H9 (cell line): ENCODE results near the gene PCYT2. TPM values are rescaled to one million over a fixed set of nuclear protein-coding genes. Genes with fewer than 3 reads are reported as not detected.

Experiments used
- DNase-seq: peaks from one replicate; pipeline ENCODE4 v3.0.0-alpha.2; 2017
- H2AFZ ChIP-seq: one replicate; pipeline ENCODE4 v1.6.1; 2013; ENCODE audit warnings: mild to moderate bottlenecking, low read length, control low read depth, moderate library complexity
- H2AK5ac ChIP-seq: 2 replicates; pipeline ENCODE4 v1.6.1; 2013; ENCODE audit warnings: low read length, control low read depth, mixed read lengths; ENCODE audit not compliant: insufficient read length
- H2BK120ac ChIP-seq: one replicate; pipeline ENCODE4 v1.6.1; 2013; ENCODE audit warnings: low read depth, mild to moderate bottlenecking, low read length, control low read depth, inconsistent platforms; ENCODE audit not compliant: poor library complexity, severe bottlenecking
- H2BK12ac ChIP-seq: 2 replicates; pipeline ENCODE4 v1.6.1; 2013; ENCODE audit warnings: low read length, control low read depth, mixed read lengths, low read depth; ENCODE audit not compliant: insufficient read length
- H2BK15ac ChIP-seq: 2 replicates; pipeline ENCODE4 v1.6.1; 2013; ENCODE audit warnings: low read depth, low read length, control low read depth
- H2BK20ac ChIP-seq: one replicate; pipeline ENCODE4 v1.6.1; 2013; ENCODE audit warnings: low read depth, mild to moderate bottlenecking, low read length, control low read depth, inconsistent platforms; ENCODE audit not compliant: poor library complexity, severe bottlenecking
- H2BK5ac ChIP-seq: 2 replicates; pipeline ENCODE4 v1.6.1; 2013; ENCODE audit warnings: low read length, control low read depth, mixed read lengths; ENCODE audit not compliant: insufficient read length
- H3K14ac ChIP-seq: 2 replicates; pipeline ENCODE4 v1.6.1; 2013; ENCODE audit warnings: low read length, control low read depth; ENCODE audit not compliant: insufficient read depth
- H3K18ac ChIP-seq: 2 replicates; pipeline ENCODE4 v1.6.1; 2013; ENCODE audit warnings: low read depth, mild to moderate bottlenecking, mixed read lengths, low read length, control low read depth; ENCODE audit not compliant: insufficient read length
- H3K23ac ChIP-seq: 2 replicates; pipeline ENCODE4 v1.6.1; 2013; ENCODE audit warnings: low read length, control low read depth, mixed read lengths, low read depth; ENCODE audit not compliant: insufficient read length
- H3K23me2 ChIP-seq: 2 replicates; pipeline ENCODE4 v1.6.1; 2013; ENCODE audit warnings: low read depth, mild to moderate bottlenecking, mixed read lengths, low read length, control low read depth; ENCODE audit not compliant: insufficient read length, poor library complexity, severe bottlenecking
- H3K27ac ChIP-seq: 2 replicates; pipeline ENCODE4 v1.5.1; 2013; ENCODE audit warnings: low read length, control low read depth, mixed read lengths, low read depth; ENCODE audit not compliant: insufficient read length
- H3K27me3 ChIP-seq: 2 replicates; pipeline ENCODE4 v1.6.1; 2013; ENCODE audit warnings: low read length, control low read depth, inconsistent platforms; ENCODE audit not compliant: insufficient read depth
- H3K4ac ChIP-seq: 2 replicates; pipeline ENCODE4 v1.6.1; 2013; ENCODE audit warnings: low read depth, mild to moderate bottlenecking, control low read depth, inconsistent platforms, low read length, moderate library complexity
- H3K4me1 ChIP-seq: 2 replicates; pipeline ENCODE4 v1.6.1; 2013; ENCODE audit warnings: low read length, control low read depth, inconsistent platforms; ENCODE audit not compliant: insufficient read depth
- H3K4me2 ChIP-seq: 2 replicates; pipeline ENCODE4 v1.6.1; 2013; ENCODE audit warnings: low read length, control low read depth, mixed read lengths; ENCODE audit not compliant: insufficient read length, insufficient read depth
- H3K56ac ChIP-seq: 2 replicates; pipeline ENCODE4 v1.6.1; 2013; ENCODE audit warnings: low read depth, mild to moderate bottlenecking, mixed read lengths, low read length, control low read depth; ENCODE audit not compliant: insufficient read length
- H3K79me1 ChIP-seq: 2 replicates; pipeline ENCODE4 v1.6.1; 2013; ENCODE audit warnings: low read depth, mild to moderate bottlenecking, moderate library complexity, low read length, control low read depth, inconsistent platforms; ENCODE audit not compliant: insufficient read depth, poor library complexity, severe bottlenecking
- H3K79me2 ChIP-seq: 2 replicates; pipeline ENCODE4 v1.6.1; 2013; ENCODE audit warnings: low read length, control low read depth, inconsistent platforms; ENCODE audit not compliant: insufficient read depth
- H3K9ac ChIP-seq: 2 replicates; pipeline ENCODE4 v1.6.1; 2013; ENCODE audit warnings: low read length, control low read depth, mixed read lengths; ENCODE audit not compliant: insufficient read length; ENCODE audit errors: extremely low read depth
- H3K9me3 ChIP-seq: one replicate; pipeline ENCODE4 v1.6.1; 2013; ENCODE audit warnings: low read depth, low read length, inconsistent platforms; ENCODE audit not compliant: control insufficient read depth
- H3T11ph ChIP-seq: one replicate; pipeline ENCODE4 v1.6.1; 2013; ENCODE audit warnings: mild to moderate bottlenecking, low read length, control low read depth, inconsistent platforms
- H4K20me1 ChIP-seq: one replicate; pipeline ENCODE4 v1.6.1; 2013; ENCODE audit not compliant: control insufficient read depth, insufficient read length, insufficient read depth
- H4K5ac ChIP-seq: 2 replicates; pipeline ENCODE4 v1.6.1; 2013; ENCODE audit warnings: low read depth, mild to moderate bottlenecking, mixed read lengths, low read length, control low read depth; ENCODE audit not compliant: insufficient read length
- H4K8ac ChIP-seq: replicated peaks from 2 replicates; pipeline ENCODE4 v1.6.1; 2013; ENCODE audit warnings: low read length, control low read depth, mixed read lengths, low read depth; ENCODE audit not compliant: insufficient read length
- H4K91ac ChIP-seq: 2 replicates; pipeline ENCODE4 v1.6.1; 2013; ENCODE audit warnings: low read depth, mild to moderate bottlenecking, moderate library complexity, mixed read lengths, low read length, control low read depth; ENCODE audit not compliant: insufficient read length
- H3K27ac Mint-ChIP-seq, 3 experiments: 2 replicates in 2 of 3; 3 replicates in 1 of 3; pipeline ENCODE4 v1.8.0; 2020 to 2021; ENCODE audit warnings: mixed read lengths in 3 of 3, mild to moderate bottlenecking in 1 of 3, moderate library complexity in 1 of 3
- H3K27me3 Mint-ChIP-seq: 2 replicates; pipeline ENCODE4 v1.8.0; 2021; ENCODE audit warnings: low read depth, mild to moderate bottlenecking, moderate library complexity, mixed read lengths
- H3K36me3 Mint-ChIP-seq, 3 experiments: 2 replicates in 2 of 3; 3 replicates in 1 of 3; pipeline ENCODE4 v1.8.0; 2020 to 2021; ENCODE audit warnings: low read depth in 3 of 3, mixed read lengths in 3 of 3; ENCODE audit not compliant: insufficient read depth in 1 of 3
- H3K4me1 Mint-ChIP-seq, 2 experiments: 2 replicates each; pipeline ENCODE4 v1.8.0; 2020; ENCODE audit warnings: mixed read lengths in 2 of 2
- H3K4me3 Mint-ChIP-seq, 2 experiments: 2 replicates in 1 of 2; 3 replicates in 1 of 2; pipeline ENCODE4 v1.8.0; 2020 to 2021; ENCODE audit warnings: mild to moderate bottlenecking in 2 of 2, mixed read lengths in 2 of 2, moderate library complexity in 1 of 2
- H3K9me3 Mint-ChIP-seq, 2 experiments: 2 replicates in 1 of 2; 3 replicates in 1 of 2; pipeline ENCODE4 v1.8.0; 2020; ENCODE audit warnings: mild to moderate bottlenecking in 2 of 2, mixed read lengths in 2 of 2, moderate library complexity in 1 of 2
- CTCF ChIP-seq: fragments of 200-600 bp; sonication (generic); conservative IDR thresholded peaks from 3 replicates; pipeline ENCODE4 v1.8.0; 2021; ENCODE audit warnings: antibody characterized with exemption, mild to moderate bottlenecking
- WGBS: extraction: QIAGEN DNeasy Blood & Tissue Kit; methylation state at CpG from one replicate; pipeline ENCODE4 v1.1.7; 2013; ENCODE audit warnings: missing lambda C conversion rate, low lambda C conversion rate, mixed read lengths; ENCODE audit not compliant: insufficient read length; ENCODE audit errors: extremely low coverage; 5-methylcytosine and 5-hydroxymethylcytosine counted together
- total RNA-seq: library from RNA; stranded (reverse); gene quantifications from 2 replicates; pipeline ENCODE4 v1.2.1, GENCODE V29; 2021

Gene PCYT2
- total RNA-seq, 1 experiment from 2014 or later: 24.5 TPM

DNA sequence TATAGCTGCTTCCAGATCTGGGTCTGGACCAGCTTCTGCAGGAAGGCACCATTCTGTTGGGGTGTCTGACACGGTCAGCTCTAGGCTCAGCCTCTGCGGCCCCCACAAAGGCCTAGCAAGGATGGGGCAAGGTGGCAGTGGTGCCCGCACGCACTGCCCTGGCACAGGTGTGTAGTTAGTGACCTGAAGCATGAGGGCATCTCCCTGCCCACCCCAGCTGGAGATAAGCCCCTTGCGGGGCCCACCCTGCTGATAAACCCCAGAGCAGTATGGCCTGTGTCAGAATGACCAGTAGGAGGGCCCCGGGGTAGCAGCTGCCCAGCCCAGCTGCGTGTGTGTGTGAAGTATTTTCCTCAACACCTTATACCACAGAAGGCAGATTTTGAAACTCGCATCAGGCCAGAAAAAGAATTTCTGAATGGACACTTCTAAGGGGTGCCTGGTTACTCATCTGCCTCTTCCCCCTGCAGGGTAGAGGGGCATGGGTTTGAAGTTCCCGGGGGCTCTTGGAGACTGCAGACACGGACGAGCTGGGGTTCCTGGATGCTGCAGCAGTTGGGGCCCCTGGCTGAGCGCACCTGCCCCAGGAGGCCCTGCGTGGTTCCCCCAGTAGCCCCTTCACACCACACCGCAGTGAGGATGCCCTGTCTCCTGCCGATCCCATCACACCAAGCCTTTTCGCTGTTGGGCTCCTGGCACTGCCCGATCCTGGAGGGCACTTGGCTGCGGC lies 44.6 kb downstream of the PCYT2 start:
- Histone ChIP-seq H2BK15ac (no peak overlapping the region), H3K23me2 (peaks cover 8% of the 10 kb centered on the region), H3K18ac (no peak overlapping the region), H2BK120ac (no peak overlapping the region), H2BK5ac (no peak overlapping the region), H3K23ac (no peak overlapping the region), H3K9me3 (no peaks in the 10 kb centered on the region), H3K79me1 (peaks cover 2% of the 10 kb centered on the region), H4K8ac (no peak overlapping the region), H4K20me1 (no peaks in the 10 kb centered on the region), H2AFZ (no peak overlapping the region), H2BK20ac (no peak overlapping the region), H2BK12ac (no peak overlapping the region), H3K27me3 (no peaks in the 10 kb centered on the region), H3K9ac (no peak overlapping the region), H3K79me2 (no peaks in the 10 kb centered on the region; the same call in 1 of the 2 replicates), H3K56ac (no peak overlapping the region), H4K5ac (no peak overlapping the region), H3K27ac (no peak overlapping the region), H3T11ph (no peak overlapping the region), H3K4me1 (no peaks in the 10 kb centered on the region), H3K14ac (no peak overlapping the region; the same call in 1 of the 2 replicates), H4K91ac (no peak overlapping the region), H2AK5ac (no peak overlapping the region), H3K4ac (no peak overlapping the region), H3K4me2 (no peak overlapping the region)
- no CpG with 5 or more reads among the region's 18 CpGs for WGBS
- H3K36me3 Mint-ChIP-seq: peaks cover 13 to 33% (median 32%) of the 10 kb centered on the region in 3 experiments; a peak in 6 of 7 replicates
- H3K27me3 Mint-ChIP-seq: no peaks in the 10 kb centered on the region; the same call in 1 of the 2 replicates
- peaks cover 21 to 37% of the 10 kb centered on the region in 2 experiments for H3K4me1 Mint-ChIP-seq
- no peak overlapping the region for H3K4me3 Mint-ChIP-seq
- no peaks in the 10 kb centered on the region; a peak in 1 of 5 replicates for H3K9me3 Mint-ChIP-seq
- TF ChIP-seq CTCF: no peak
- DNase-seq: no peak
- peak overlapping the region in 1 of 3 experiments; percentile 92; a peak in 1 of 7 replicates for H3K27ac Mint-ChIP-seq
